Activated T-helper 17 cell treated with anti-CD3 and anti-CD28 coated beads, Interleukin-2, amount 50 U/mL, for 72 hours (primary cell): ENCODE results near the gene OR51B2. TPM values are rescaled to one million over a fixed set of nuclear protein-coding genes. Genes with fewer than 3 reads are reported as not detected.

Source experiments
- ATAC-seq: fragments of 150-1000 bp; cut with Tn5 transposase; replicated peaks from 2 replicates; pipeline ENCODE4 v1.10.0; 2021; ENCODE audit warnings: mild to moderate bottlenecking, moderate library complexity
- H3K27ac Mint-ChIP-seq: one replicate; pipeline ENCODE4 v1.8.0; 2022; ENCODE audit warnings: mixed read lengths
- H3K27me3 Mint-ChIP-seq: one replicate; pipeline ENCODE4 v1.8.0; 2022; ENCODE audit warnings: mixed read lengths
- H3K36me3 Mint-ChIP-seq: one replicate; pipeline ENCODE4 v1.8.0; 2022; ENCODE audit warnings: low read depth, mild to moderate bottlenecking, mixed read lengths
- H3K4me1 Mint-ChIP-seq: one replicate; pipeline ENCODE4 v1.8.0; 2022; ENCODE audit warnings: mixed read lengths
- H3K4me3 Mint-ChIP-seq: one replicate; pipeline ENCODE4 v1.8.0; 2022; ENCODE audit warnings: mild to moderate bottlenecking, mixed read lengths
- H3K9me3 Mint-ChIP-seq: one replicate; pipeline ENCODE4 v1.8.0; 2022; ENCODE audit warnings: mixed read lengths
- total RNA-seq, 2 donors: library from RNA; stranded (reverse); gene quantifications; one replicate each; pipeline ENCODE4 v1.2.3, GENCODE V29; 2022

Gene OR51B2
- total RNA-seq, 2 donors from 2014 or later, result 0.29 TPM; not detected in 1

DNA sequence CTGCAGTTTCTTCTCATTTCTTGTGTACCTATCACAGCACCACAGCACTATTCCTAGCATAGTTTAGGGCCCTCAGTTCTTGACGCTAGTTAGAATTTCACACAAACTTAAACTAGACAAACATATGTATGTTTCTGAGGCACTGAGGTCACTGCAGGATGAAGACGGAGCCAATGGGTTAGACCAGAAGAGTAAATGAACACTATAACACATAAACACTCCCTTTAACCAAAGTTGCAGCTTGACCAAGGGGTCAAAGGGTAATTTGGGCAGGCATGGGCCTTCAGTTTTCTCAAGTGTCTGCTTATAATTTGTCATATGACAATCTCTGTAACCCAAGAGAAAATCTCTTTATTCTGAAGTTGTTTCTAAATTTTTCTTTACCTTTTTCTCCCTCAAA is 41.5 kb downstream of the OR51B2 start:
- Mint-ChIP-seq H3K9me3 (no peaks in the 10 kb centered on the region), H3K4me1 (no peaks in the 10 kb centered on the region), H3K27me3 (peaks cover 6% of the 10 kb centered on the region), H3K4me3 (no peak overlapping the region), H3K36me3 (no peaks in the 10 kb centered on the region), H3K27ac (no peak overlapping the region)
- no peak for ATAC-seq

- Mint-ChIP-seq H3K9me3 (no peaks in the 10 kb centered on the region), H3K4me1 (no peaks in the 10 kb centered on the region), H3K36me3 (no peaks in the 10 kb centered on the region), H3K4me3 (no peak overlapping the region), H3K27me3 (peaks cover 6% of the 10 kb centered on the region), H3K27ac (no peak overlapping the region)
- no peak for ATAC-seq
These were observed 42.5 kb downstream of the OR51B2 start for GRCh38 chr11:5281596-5281995.

- peaks cover 6% of the 10 kb centered on the region for H3K27me3 Mint-ChIP-seq
- H3K4me1 Mint-ChIP-seq, result no peaks in the 10 kb centered on the region
- H3K27ac Mint-ChIP-seq, result peak overlapping the region; percentile 55
These were observed 43.5 kb downstream of the OR51B2 start for GRCh38 chr11:5280582-5281102.

DNA sequence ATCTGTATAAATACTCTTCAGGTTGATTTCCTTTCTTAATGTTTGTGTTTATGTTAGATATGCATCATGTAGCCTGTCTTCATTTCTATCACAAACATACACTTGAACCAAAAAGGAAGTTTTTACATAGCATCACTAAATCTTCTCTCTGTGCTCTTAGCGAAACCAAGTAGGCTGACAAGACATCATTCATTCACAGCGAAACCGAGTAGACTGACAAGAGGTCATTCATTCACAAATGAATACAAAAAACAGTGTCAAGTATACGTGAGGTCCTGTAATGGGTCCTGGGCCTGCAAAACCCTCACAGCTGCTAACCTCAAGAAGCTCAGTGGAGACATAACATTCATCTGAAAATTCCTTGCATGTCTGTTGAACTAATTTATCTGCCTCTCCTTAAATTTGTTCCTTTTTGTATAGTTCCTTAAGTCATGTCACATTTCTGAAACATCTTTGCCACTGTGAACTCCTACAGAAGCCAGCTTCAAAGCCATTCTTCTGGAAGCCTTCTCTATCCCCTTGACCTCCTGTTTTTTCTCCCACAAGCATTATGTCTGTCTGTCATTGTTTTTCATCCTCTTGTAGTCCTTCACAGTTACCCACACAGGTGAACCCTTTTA is 44.5 kb downstream of the OR51B2 start:
- Mint-ChIP-seq H3K27me3 (no peaks in the 10 kb centered on the region), H3K36me3 (no peaks in the 10 kb centered on the region), H3K9me3 (no peaks in the 10 kb centered on the region), H3K4me1 (no peaks in the 10 kb centered on the region), H3K27ac (no peak overlapping the region), H3K4me3 (no peak overlapping the region)
- ATAC-seq, result no peak

More at GRCh38 chr11:5280582-5281102, 43.5 kb downstream of the OR51B2 start:
- Mint-ChIP-seq H3K9me3 (no peaks in the 10 kb centered on the region), H3K4me3 (no peak overlapping the region), H3K36me3 (no peaks in the 10 kb centered on the region)
- peak; percentile 87 for ATAC-seq

GRCh38 chr11:5277807-5278382 is 46.2 kb downstream of the OR51B2 start:
- H3K9me3 Mint-ChIP-seq, result no peaks in the 10 kb centered on the region
- H3K36me3 Mint-ChIP-seq, result no peaks in the 10 kb centered on the region
- no peak for ATAC-seq
- no peaks in the 10 kb centered on the region for H3K4me1 Mint-ChIP-seq
- no peak overlapping the region for H3K4me3 Mint-ChIP-seq
- H3K27me3 Mint-ChIP-seq, result no peaks in the 10 kb centered on the region
- no peak overlapping the region for H3K27ac Mint-ChIP-seq

GRCh38 chr11:5276697-5277096 is 47.4 kb downstream of the OR51B2 start:
- Mint-ChIP-seq H3K4me3 (no peak overlapping the region), H3K27ac (no peak overlapping the region), H3K9me3 (no peaks in the 10 kb centered on the region), H3K27me3 (no peaks in the 10 kb centered on the region), H3K4me1 (no peaks in the 10 kb centered on the region), H3K36me3 (no peaks in the 10 kb centered on the region)
- no peak for ATAC-seq

- ATAC-seq, result no peak
- Mint-ChIP-seq H3K9me3 (no peaks in the 10 kb centered on the region), H3K4me1 (no peaks in the 10 kb centered on the region), H3K27ac (no peak overlapping the region), H3K36me3 (no peaks in the 10 kb centered on the region), H3K27me3 (no peaks in the 10 kb centered on the region), H3K4me3 (no peak overlapping the region)
These were observed 48.6 kb downstream of the OR51B2 start for GRCh38 chr11:5275369-5276110.

GRCh38 chr11:5274395-5274794 is 49.7 kb downstream of the OR51B2 start:
- Mint-ChIP-seq H3K27ac (no peak overlapping the region), H3K36me3 (no peaks in the 10 kb centered on the region), H3K4me3 (no peak overlapping the region), H3K9me3 (no peaks in the 10 kb centered on the region), H3K27me3 (peaks cover 3% of the 10 kb centered on the region), H3K4me1 (no peaks in the 10 kb centered on the region)
- no peak for ATAC-seq

Other genes with a start within 250 kb of the OR51B2 start
- gene OR52A5, start 185.9 kb downstream of the OR51B2 start, total RNA-seq, result not detected
- gene OR52A1, start 169.5 kb downstream of the OR51B2 start, total RNA-seq, result under 1 TPM in 1 of 2 donors, not detected in 1; 0.03 TPM
- gene OR51V1, start 123.6 kb downstream of the OR51B2 start, total RNA-seq, result not detected
- gene HBB, start 97.2 kb downstream of the OR51B2 start, total RNA-seq, result not detected
- gene HBD, start 89.8 kb downstream of the OR51B2 start, total RNA-seq, result not detected
- gene HBG1, start 74.4 kb downstream of the OR51B2 start, total RNA-seq, result not detected
- not detected for gene HBG2, start 69.5 kb downstream of the OR51B2 start, total RNA-seq
- gene HBE1, start 54.4 kb downstream of the OR51B2 start, total RNA-seq, result not detected
- gene OR51B4, start 22.4 kb downstream of the OR51B2 start, total RNA-seq, result not detected
- gene OR51B5, start 19.2 kb upstream of the OR51B2 start, total RNA-seq, result under 1 TPM in 1 of 2 donors, not detected in 1; 0.50 TPM
- gene OR51B6, start 27.2 kb upstream of the OR51B2 start, total RNA-seq, result not detected
- gene OR51M1, start 59.5 kb upstream of the OR51B2 start, total RNA-seq, result not detected
- gene OR51Q1, start 97.8 kb upstream of the OR51B2 start, total RNA-seq, result not detected
- gene OR51I1, start 117.2 kb upstream of the OR51B2 start, total RNA-seq, result not detected
- gene OR51I2, start 125.0 kb upstream of the OR51B2 start, total RNA-seq, result not detected
- gene OR52D1, start 164.4 kb upstream of the OR51B2 start, total RNA-seq, result not detected
- under 1 TPM in 1 of 2 donors, not detected in 1; 0.34 TPM for gene UBQLN3, start 185.7 kb upstream of the OR51B2 start, total RNA-seq
- under 1 TPM in 1 of 2 donors, not detected in 1; 0.50 TPM for gene UBQLNL, start 192.4 kb upstream of the OR51B2 start, total RNA-seq
- under 1 TPM in 1 of 2 donors, not detected in 1; 0.34 TPM for gene OR52H1, start 224.2 kb upstream of the OR51B2 start, total RNA-seq